ENCODE measurements around the gene DAPK1. TPM values are rescaled to one million over a fixed set of nuclear protein-coding genes. Genes with fewer than 3 reads are reported as not detected.

Gene DAPK1
- total and polyA plus RNA-seq, 12 donors, result 5.4 to 44.6 (median 21.3) TPM

- H3K27ac ChIP-seq, result peak overlapping the region in 4 of 5 donors; percentile 4 to 73 (median 36)
- no peaks in the 10 kb centered on the region for H3K9me3 ChIP-seq (replicated peaks in 1 of 3)
- TF ChIP-seq, protein P1, sequence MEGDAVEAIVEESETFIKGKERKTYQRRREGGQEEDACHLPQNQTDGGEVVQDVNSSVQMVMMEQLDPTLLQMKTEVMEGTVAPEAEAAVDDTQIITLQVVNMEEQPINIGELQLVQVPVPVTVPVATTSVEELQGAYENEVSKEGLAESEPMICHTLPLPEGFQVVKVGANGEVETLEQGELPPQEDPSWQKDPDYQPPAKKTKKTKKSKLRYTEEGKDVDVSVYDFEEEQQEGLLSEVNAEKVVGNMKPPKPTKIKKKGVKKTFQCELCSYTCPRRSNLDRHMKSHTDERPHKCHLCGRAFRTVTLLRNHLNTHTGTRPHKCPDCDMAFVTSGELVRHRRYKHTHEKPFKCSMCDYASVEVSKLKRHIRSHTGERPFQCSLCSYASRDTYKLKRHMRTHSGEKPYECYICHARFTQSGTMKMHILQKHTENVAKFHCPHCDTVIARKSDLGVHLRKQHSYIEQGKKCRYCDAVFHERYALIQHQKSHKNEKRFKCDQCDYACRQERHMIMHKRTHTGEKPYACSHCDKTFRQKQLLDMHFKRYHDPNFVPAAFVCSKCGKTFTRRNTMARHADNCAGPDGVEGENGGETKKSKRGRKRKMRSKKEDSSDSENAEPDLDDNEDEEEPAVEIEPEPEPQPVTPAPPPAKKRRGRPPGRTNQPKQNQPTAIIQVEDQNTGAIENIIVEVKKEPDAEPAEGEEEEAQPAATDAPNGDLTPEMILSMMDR (IDR thresholded peaks at IDR 0.05), result peak in 2 of 6 experiments; percentile 5 to 7
- no peak for TF ChIP-seq POLR2A (IDR thresholded peaks at IDR 0.05)
- peak; percentile 42 to 70 (median 63) for DNase-seq
- peaks cover 0 to 13% of the 10 kb centered on the region in 2 donors for H3K4me1 ChIP-seq (replicated peaks in 1 of 2)
- no peaks in the 10 kb centered on the region for H3K27me3 ChIP-seq
- no peaks in the 10 kb centered on the region for H3K36me3 ChIP-seq (replicated peaks in 1 of 2)
- 55 to 68% (median 58%) methylated on average over 14 of the region's 14 CpGs for WGBS, 4 donors
- no peak overlapping the region for H3K4me3 ChIP-seq
- intact Hi-C loops (cut with DNase I), result loop anchor here in 1 of 2 donors (2.0 to 10.0 kb wide), 2 partner anchors 125 to 359 kb away; no protein-coding TSS in a partner anchor
Measured at GRCh38 chr9:87685871-87686519, 188.3 kb downstream of the DAPK1 start.

GRCh38 chr9:87686520-87687090, 188.9 kb downstream of the DAPK1 start:
- intact Hi-C loops (cut with DNase I), result loop anchor here in 1 of 2 donors (10.0 kb wide), 1 partner anchor 358 kb away; no protein-coding TSS in a partner anchor
- peak overlapping the region in 4 of 5 donors; percentile 4 to 73 (median 36) for H3K27ac ChIP-seq

GRCh38 chr9:87687207-87687606, 189.5 kb downstream of the DAPK1 start:
- intact Hi-C loops (cut with DNase I), result loop anchor here in 1 of 2 donors (10.0 kb wide), 1 partner anchor 358 kb away; no protein-coding TSS in a partner anchor

More at GRCh38 chr9:87686520-87687090, 188.9 kb downstream of the DAPK1 start:
- peaks cover 0 to 13% of the 10 kb centered on the region in 2 donors for H3K4me1 ChIP-seq (replicated peaks in 1 of 2)
- no peak for DNase-seq
- TF ChIP-seq, protein P1 (IDR thresholded peaks at IDR 0.05), result no peak
- no peak for TF ChIP-seq POLR2A (IDR thresholded peaks at IDR 0.05)
- H3K36me3 ChIP-seq (replicated peaks in 1 of 2), result no peaks in the 10 kb centered on the region
- H3K27me3 ChIP-seq, result no peaks in the 10 kb centered on the region
- WGBS, 4 donors, result 82 to 97% (median 92%) methylated on average over 6 to 14 of the region's 14 CpGs
- H3K9me3 ChIP-seq (replicated peaks in 1 of 3), result no peaks in the 10 kb centered on the region
- no peak overlapping the region for H3K4me3 ChIP-seq

GRCh38 chr9:87694236-87694755, 196.6 kb downstream of the DAPK1 start:
- DNase-seq, result peak in 1 of 7 donors; percentile 6
- H3K9me3 ChIP-seq (replicated peaks in 1 of 3), result no peaks in the 10 kb centered on the region
- intact Hi-C loops (cut with DNase I), result no loop called here
- TF ChIP-seq POLR2A (IDR thresholded peaks at IDR 0.05), result no peak
- TF ChIP-seq, protein P1 (IDR thresholded peaks at IDR 0.05), result no peak
- WGBS, 4 donors, result 67 to 92% (median 87%) methylated on average over 1 to 3 of the region's 3 CpGs
- no peaks in the 10 kb centered on the region for H3K4me1 ChIP-seq (replicated peaks in 1 of 2)
- no peak overlapping the region for H3K27ac ChIP-seq
- H3K4me3 ChIP-seq, result no peak overlapping the region
- peaks cover 0 to 3% of the 10 kb centered on the region in 2 donors for H3K36me3 ChIP-seq (replicated peaks in 1 of 2)
- no peaks in the 10 kb centered on the region for H3K27me3 ChIP-seq

More at GRCh38 chr9:87687207-87687606, 189.5 kb downstream of the DAPK1 start:
- WGBS, 4 donors, result 60 to 80% (median 68%) methylated on average over 4 of the region's 4 CpGs
- no peaks in the 10 kb centered on the region for H3K9me3 ChIP-seq (replicated peaks in 1 of 3)
- H3K27me3 ChIP-seq, result no peaks in the 10 kb centered on the region
- no peak overlapping the region for H3K4me3 ChIP-seq
- H3K27ac ChIP-seq, result no peak overlapping the region
- no peak for DNase-seq
- H3K4me1 ChIP-seq (replicated peaks in 1 of 2), result peaks cover 0 to 13% of the 10 kb centered on the region in 2 donors
- TF ChIP-seq POLR2A (IDR thresholded peaks at IDR 0.05), result no peak
- TF ChIP-seq, protein P1 (IDR thresholded peaks at IDR 0.05), result no peak
- H3K36me3 ChIP-seq (replicated peaks in 1 of 2), result no peaks in the 10 kb centered on the region

Data from adrenal gland (tissue), 12 donors.